Mesenchymal stem cell (in vitro differentiated cells and primary cell): ENCODE measurements around the gene PPP1R14D.

Experiments used
- DNase-seq: peaks from one replicate; pipeline ENCODE4 v3.0.0-alpha.2; 2013
- H2AFZ ChIP-seq: one replicate; pipeline ENCODE4 v1.6.1; 2013; ENCODE audit warnings: low read depth, mild to moderate bottlenecking, control low read depth, inconsistent platforms, low read length, moderate library complexity
- H2AK5ac ChIP-seq: 2 replicates; pipeline ENCODE4 v1.6.1; 2013; ENCODE audit warnings: low read length, moderate library complexity, mild to moderate bottlenecking, inconsistent platforms; ENCODE audit not compliant: severe bottlenecking
- H2BK120ac ChIP-seq: one replicate; pipeline ENCODE4 v1.6.1; 2013; ENCODE audit warnings: low read depth, mild to moderate bottlenecking, inconsistent platforms, low read length, moderate library complexity
- H2BK12ac ChIP-seq, 2 experiments: one replicate each; pipeline ENCODE4 v1.6.1; 2013; ENCODE audit warnings: inconsistent platforms in 2 of 2, low read length in 2 of 2, mild to moderate bottlenecking in 2 of 2, moderate library complexity in 2 of 2, control low read depth in 1 of 2
- H2BK15ac ChIP-seq: one replicate; pipeline ENCODE4 v1.6.1; 2013; ENCODE audit warnings: mild to moderate bottlenecking, low read depth, inconsistent platforms; ENCODE audit not compliant: poor library complexity, severe bottlenecking
- H2BK5ac ChIP-seq: 2 replicates; pipeline ENCODE4 v1.6.1; 2013; ENCODE audit warnings: low read depth, mild to moderate bottlenecking, low read length, control low read depth, inconsistent platforms; ENCODE audit not compliant: poor library complexity, severe bottlenecking
- H3K14ac ChIP-seq, 2 experiments: one replicate each; pipeline ENCODE4 v1.6.1; 2013; ENCODE audit warnings: inconsistent platforms in 2 of 2, low read length in 2 of 2, control low read depth in 1 of 2, mild to moderate bottlenecking in 1 of 2, moderate library complexity in 1 of 2
- H3K18ac ChIP-seq, 2 experiments: one replicate each; pipeline ENCODE4 v1.6.1; 2013; ENCODE audit warnings: inconsistent platforms in 2 of 2, low read length in 2 of 2, control low read depth in 1 of 2, low read depth in 1 of 2, mild to moderate bottlenecking in 1 of 2
- H3K23ac ChIP-seq, 2 experiments: one replicate each; pipeline ENCODE4 v1.6.1; 2013; ENCODE audit warnings: inconsistent platforms in 2 of 2, low read length in 2 of 2, mild to moderate bottlenecking in 2 of 2, moderate library complexity in 2 of 2, control low read depth in 1 of 2
- H3K27ac ChIP-seq: 2 replicates; pipeline ENCODE4 v1.5.1; 2013; ENCODE audit warnings: mild to moderate bottlenecking, moderate library complexity, low read length, control low read depth, inconsistent platforms; ENCODE audit not compliant: poor library complexity, severe bottlenecking
- H3K27me3 ChIP-seq, 2 experiments: 2 replicates each; pipeline versions ENCODE4 v1.6.1 to v1.7.0; 2013; ENCODE audit warnings: low read length in 2 of 2, mild to moderate bottlenecking in 2 of 2, moderate library complexity in 2 of 2, control low read depth in 1 of 2, inconsistent platforms in 1 of 2; ENCODE audit not compliant: control insufficient read depth in 1 of 2, insufficient read depth in 1 of 2
- H3K36me3 ChIP-seq, 2 experiments: 2 replicates each; pipeline versions ENCODE4 v1.6.1 to v1.7.0; 2013; ENCODE audit warnings: low read length in 2 of 2, control low read depth in 1 of 2, inconsistent platforms in 1 of 2, low read depth in 1 of 2, mild to moderate bottlenecking in 1 of 2; ENCODE audit not compliant: insufficient read depth in 2 of 2, control insufficient read depth in 1 of 2
- H3K4ac ChIP-seq, 2 experiments: one replicate each; pipeline ENCODE4 v1.6.1; 2013; ENCODE audit warnings: inconsistent platforms in 2 of 2, low read length in 2 of 2, mild to moderate bottlenecking in 2 of 2, moderate library complexity in 2 of 2, control low read depth in 1 of 2, low read depth in 1 of 2
- H3K4me1 ChIP-seq: 2 replicates; pipeline ENCODE4 v1.6.1; 2013; ENCODE audit warnings: low read depth, low read length, control low read depth; ENCODE audit not compliant: control insufficient read depth, insufficient read depth
- H3K4me2 ChIP-seq: 2 replicates; pipeline ENCODE4 v1.6.1; 2013; ENCODE audit warnings: low read length, mild to moderate bottlenecking, inconsistent platforms; ENCODE audit not compliant: poor library complexity, severe bottlenecking
- H3K4me3 ChIP-seq, 2 experiments: 2 replicates each; pipeline versions ENCODE4 v1.5.1 to v1.7.0; 2013; ENCODE audit warnings: low read length in 2 of 2, mild to moderate bottlenecking in 2 of 2, control low read depth in 1 of 2, low read depth in 1 of 2; ENCODE audit not compliant: insufficient read depth in 1 of 2
- H3K79me1 ChIP-seq: replicated peaks from 2 replicates; pipeline ENCODE4 v1.6.1; 2013; ENCODE audit warnings: mild to moderate bottlenecking, control low read depth, low read length, inconsistent platforms; ENCODE audit not compliant: poor library complexity, severe bottlenecking
- H3K9ac ChIP-seq: 2 replicates; pipeline ENCODE4 v1.7.0; 2013; ENCODE audit warnings: mild to moderate bottlenecking, low read length, moderate library complexity
- H3K9me3 ChIP-seq: 2 replicates; pipeline ENCODE4 v1.7.0; 2013; ENCODE audit warnings: mild to moderate bottlenecking, low read length; ENCODE audit not compliant: control insufficient read depth
- H4K8ac ChIP-seq: one replicate; pipeline ENCODE4 v1.6.1; 2013; ENCODE audit warnings: inconsistent platforms, mild to moderate bottlenecking, low read length, moderate library complexity
- H4K91ac ChIP-seq: one replicate; pipeline ENCODE4 v1.6.1; 2013; ENCODE audit warnings: mild to moderate bottlenecking, low read length, inconsistent platforms
- whole genome bisulfite sequencing: methylation state at CpG from one replicate; pipeline ENCODE4 v1.1.7; 2013; ENCODE audit warnings: mixed read lengths; 5-methylcytosine and 5-hydroxymethylcytosine counted together

Gene PPP1R14D

GRCh38 chr15:40785164-40785563, 43.3 kb downstream of the PPP1R14D start:
- Histone ChIP-seq H3K4me1 (peaks cover 10% of the 10 kb centered on the region), H2AFZ (no peak overlapping the region), H3K27ac (no peak overlapping the region), H3K23ac (no peak overlapping the region), H3K9ac (no peak overlapping the region), H3K4me2 (no peak overlapping the region), H3K9me3 (no peaks in the 10 kb centered on the region), H3K14ac (no peak overlapping the region), H3K27me3 (no peaks in the 10 kb centered on the region), H3K18ac (no peak overlapping the region), H2BK12ac (no peak overlapping the region), H4K8ac (no peak overlapping the region), H2BK120ac (no peak overlapping the region), H3K4me3 (no peak overlapping the region), H3K4ac (no peak overlapping the region), H3K36me3 (peaks cover 0 to under 1% of the 10 kb centered on the region in 2 experiments), H2BK5ac (no peak overlapping the region), H2BK15ac (no peak overlapping the region), H2AK5ac (no peak overlapping the region), H4K91ac (no peak overlapping the region), H3K79me1 (peaks cover 26% of the 10 kb centered on the region)
- WGBS: 88% methylated on average over 2 of the region's 3 CpGs
- DNase-seq: no peak

- DNase-seq: peak; percentile 34
- Histone ChIP-seq H3K23ac (no peak overlapping the region), H2BK120ac (no peak overlapping the region), H2BK12ac (no peak overlapping the region), H3K4me2 (no peak overlapping the region), H2BK15ac (no peak overlapping the region), H3K4ac (no peak overlapping the region), H3K79me1 (peaks cover 26% of the 10 kb centered on the region), H2BK5ac (no peak overlapping the region), H4K91ac (no peak overlapping the region), H2AK5ac (no peak overlapping the region), H3K36me3 (peaks cover 19 to 20% of the 10 kb centered on the region in 2 experiments), H3K27me3 (no peaks in the 10 kb centered on the region), H2AFZ (no peak overlapping the region), H3K4me1 (peaks cover 2% of the 10 kb centered on the region), H3K9ac (no peak overlapping the region), H3K14ac (no peak overlapping the region), H3K4me3 (no peak overlapping the region), H3K9me3 (no peaks in the 10 kb centered on the region), H3K27ac (no peak overlapping the region), H4K8ac (no peak overlapping the region), H3K18ac (no peak overlapping the region)
- 60% methylated on average over 7 of the region's 8 CpGs for WGBS
Measured at GRCh38 chr15:40782609-40783227, 45.8 kb downstream of the PPP1R14D start.

- H3K23ac ChIP-seq: no peak overlapping the region
- no peak overlapping the region for H2BK5ac ChIP-seq
- peaks cover 14% of the 10 kb centered on the region for H3K79me1 ChIP-seq
- no peak for DNase-seq
- WGBS: 95% methylated on average over 9 of the region's 11 CpGs
- H4K8ac ChIP-seq: no peak overlapping the region
- H3K4me1 ChIP-seq: peaks cover 13% of the 10 kb centered on the region
- H3K14ac ChIP-seq: no peak overlapping the region
- no peaks in the 10 kb centered on the region for H3K9me3 ChIP-seq
- H3K9ac ChIP-seq: peak overlapping the region; percentile 28
- H2BK120ac ChIP-seq: no peak overlapping the region
- no peak overlapping the region for H3K4me2 ChIP-seq
- H3K4ac ChIP-seq: no peak overlapping the region
- no peak overlapping the region for H2BK15ac ChIP-seq
- H2BK12ac ChIP-seq: no peak overlapping the region
- H3K27ac ChIP-seq: no peak overlapping the region
- H3K18ac ChIP-seq: no peak overlapping the region
- H4K91ac ChIP-seq: no peak overlapping the region
- H2AFZ ChIP-seq: no peak overlapping the region
- H2AK5ac ChIP-seq: no peak overlapping the region
- H3K36me3 ChIP-seq: peaks cover 69 to 74% of the 10 kb centered on the region in 2 experiments
- no peaks in the 10 kb centered on the region for H3K27me3 ChIP-seq
- no peak overlapping the region for H3K4me3 ChIP-seq
Measured at GRCh38 chr15:40776537-40777141, 51.9 kb downstream of the PPP1R14D start.

- Histone ChIP-seq H3K27ac (no peak overlapping the region), H3K4me1 (peaks cover 20% of the 10 kb centered on the region), H2BK15ac (no peak overlapping the region), H3K23ac (no peak overlapping the region), H3K36me3 (peaks cover 69 to 79% of the 10 kb centered on the region in 2 experiments), H2BK12ac (no peak overlapping the region), H4K8ac (no peak overlapping the region), H3K14ac (no peak overlapping the region), H2BK120ac (no peak overlapping the region), H3K18ac (no peak overlapping the region), H3K4me2 (no peak overlapping the region), H4K91ac (no peak overlapping the region), H3K4me3 (no peak overlapping the region), H3K9ac (no peak overlapping the region), H2BK5ac (no peak overlapping the region), H3K27me3 (no peaks in the 10 kb centered on the region), H2AK5ac (no peak overlapping the region), H2AFZ (no peak overlapping the region), H3K9me3 (no peaks in the 10 kb centered on the region), H3K4ac (no peak overlapping the region), H3K79me1 (peaks cover 13% of the 10 kb centered on the region)
- no peak for DNase-seq
- WGBS: 99% methylated on average over 14 of the region's 14 CpGs
Measured at GRCh38 chr15:40775740-40776536, 52.6 kb downstream of the PPP1R14D start.
